TTC549 (cell line): ENCODE measurements around the gene NMNAT2.
"Not testable (repeated sequence)": the region's sequence is repeated elsewhere in the genome, so short reads cannot be mapped to it uniquely, and the experiment has no call there.

ENCODE experiments used
- FAIRE-seq: peaks from 2 replicates; lab custom pipeline; 2012; peaks lifted over from hg19 to GRCh38; lab: Jason Lieb, UNC

NMNAT2 gene

GRCh38 chr1:183417772-183418491, at the start of gene NMNAT2:
Gene NMNAT2 (minus strand): TSS chr1:183418380. CDS start chr1:183418267, 113 bp downstream.
- no peak for FAIRE-seq

GRCh38 chr1:183467687-183468086, 49.5 kb upstream of the NMNAT2 start:
- peak; percentile 37 for FAIRE-seq

- FAIRE-seq = no peak
Observed at GRCh38 chr1:183466781-183467180, 48.6 kb upstream of the NMNAT2 start.

GRCh38 chr1:183463566-183463965, 45.4 kb upstream of the NMNAT2 start:
- no peak for FAIRE-seq

GRCh38 chr1:183461350-183461749, 43.2 kb upstream of the NMNAT2 start:
- FAIRE-seq = no peak

GRCh38 chr1:183460596-183460995, 42.4 kb upstream of the NMNAT2 start:
- no peak for FAIRE-seq

GRCh38 chr1:183457449-183457848, 39.3 kb upstream of the NMNAT2 start:
- FAIRE-seq = no peak

- peak; percentile 86 for FAIRE-seq
Observed at GRCh38 chr1:183456826-183457225, 38.6 kb upstream of the NMNAT2 start.

GRCh38 chr1:183454377-183454776, 36.2 kb upstream of the NMNAT2 start:
- FAIRE-seq = no peak

GRCh38 chr1:183450093-183450492, 31.9 kb upstream of the NMNAT2 start:
- FAIRE-seq = peak; percentile 81

GRCh38 chr1:183449223-183449770, 31.1 kb upstream of the NMNAT2 start:
- FAIRE-seq = no peak

- FAIRE-seq = no peak
Observed at GRCh38 chr1:183444243-183444642, 26.1 kb upstream of the NMNAT2 start.

GRCh38 chr1:183443466-183443865, 25.3 kb upstream of the NMNAT2 start:
- FAIRE-seq = no peak

GRCh38 chr1:183443011-183443410, 24.8 kb upstream of the NMNAT2 start:
- no peak for FAIRE-seq

- no peak for FAIRE-seq
Observed at GRCh38 chr1:183438060-183438459, 19.9 kb upstream of the NMNAT2 start.

GRCh38 chr1:183435497-183435896, 17.3 kb upstream of the NMNAT2 start:
- no peak for FAIRE-seq

GRCh38 chr1:183433703-183434102, 15.5 kb upstream of the NMNAT2 start:
- no peak for FAIRE-seq

- FAIRE-seq = no peak
Observed at GRCh38 chr1:183432548-183432875, 14.3 kb upstream of the NMNAT2 start.

GRCh38 chr1:183431840-183432547, 13.8 kb upstream of the NMNAT2 start:
- no peak for FAIRE-seq

- FAIRE-seq = not testable (repeated sequence)
Observed at GRCh38 chr1:183427591-183427990, 9.4 kb upstream of the NMNAT2 start.

GRCh38 chr1:183424691-183425090, 6.5 kb upstream of the NMNAT2 start:
- peak; percentile 29 for FAIRE-seq

- no peak for FAIRE-seq
Observed at GRCh38 chr1:183423541-183423940, 5.4 kb upstream of the NMNAT2 start.

- FAIRE-seq = no peak
Observed at GRCh38 chr1:183419399-183419798, 1.2 kb upstream of the NMNAT2 start.

- peak; percentile 3 for FAIRE-seq
Observed at GRCh38 chr1:183418696-183419095, 516 bp upstream of the NMNAT2 start.
